Prostate gland (tissue), 2 donors: ENCODE data around the gene UBALD1.

Experiments used
- CTCF ChIP-seq, 4 experiments: fragments of 200-600 bp in 2 of 4; fragments of 450-650 bp in 2 of 4; sonication (generic) in 2 of 4; IDR thresholded peaks; 1 replicate in 3 of 4; 2 replicates in 1 of 4; pipeline ENCODE4 v1.5.1; 2016 to 2019; ENCODE audit warnings: antibody characterized with exemption in 4 of 4, mild to moderate bottlenecking in 2 of 4, moderate library complexity in 2 of 4
- POLR2A ChIP-seq: fragments of 450-650 bp; IDR thresholded peaks from one replicate; pipeline ENCODE4 v1.6.1; 2016; ENCODE audit warnings: antibody characterized with exemption, mild to moderate bottlenecking

GRCh38 chr16:4651827-4652226 is 37.1 kb upstream of the UBALD1 start:
- TF ChIP-seq CTCF (IDR thresholded peaks at IDR 0.05) (no peak), POLR2A (no peak)
